ENCODE data around the gene AKR1C2.
"Not testable (repeated sequence)": the region's sequence is repeated elsewhere in the genome, so short reads cannot be mapped to it uniquely, and the experiment has no call there.

AKR1C2 gene

DNA sequence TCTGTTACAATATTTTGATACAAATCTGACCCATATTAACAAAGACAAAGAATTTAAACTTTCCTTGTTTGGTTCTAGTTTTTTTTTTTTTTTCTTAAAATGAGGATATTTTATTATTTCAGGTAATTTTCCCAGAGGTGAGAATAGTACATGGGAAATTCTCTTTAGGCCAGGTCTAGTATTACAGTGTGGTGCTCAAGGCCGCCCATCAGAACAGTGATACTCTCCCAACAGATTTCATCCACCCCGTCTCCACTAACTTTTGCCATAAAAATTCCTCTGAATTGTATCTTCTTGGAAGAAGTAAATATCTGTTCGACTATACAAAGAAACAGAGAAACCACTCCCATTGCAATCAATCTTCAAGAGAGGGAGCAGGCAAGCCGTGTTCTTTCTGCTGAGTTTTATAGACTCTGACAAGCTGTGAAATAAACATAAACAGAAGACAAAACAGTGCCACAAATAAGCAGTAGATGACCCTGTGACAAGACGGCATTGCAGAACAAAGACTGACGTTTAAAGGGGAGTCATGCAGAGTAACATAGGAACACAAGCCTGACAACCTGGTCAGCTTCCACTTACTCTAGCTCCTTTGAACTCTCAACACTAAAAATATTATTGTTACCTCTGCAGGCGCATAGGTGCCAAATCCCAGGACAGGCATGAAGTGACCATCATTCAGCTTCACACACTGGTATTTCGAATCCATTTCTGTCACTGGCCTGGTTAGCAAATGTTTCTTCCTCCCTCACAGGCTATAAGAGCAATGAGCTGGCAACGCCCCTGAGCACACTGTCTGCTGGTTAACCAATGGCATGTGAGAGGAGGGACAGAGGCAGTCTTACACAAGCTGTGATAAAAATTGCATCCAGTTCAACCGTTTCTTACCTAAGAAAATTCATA is at the start of gene AKR1C2:
TSS of gene AKR1C2 (minus strand) at position 731 of the 903 bp plus-strand sequence. CDS start at position 709, 22 bp downstream.
- FAIRE-seq, result peak; percentile 49
- not testable (repeated sequence) for DNase-seq (ENCODE audit: low spot score)

DNA sequence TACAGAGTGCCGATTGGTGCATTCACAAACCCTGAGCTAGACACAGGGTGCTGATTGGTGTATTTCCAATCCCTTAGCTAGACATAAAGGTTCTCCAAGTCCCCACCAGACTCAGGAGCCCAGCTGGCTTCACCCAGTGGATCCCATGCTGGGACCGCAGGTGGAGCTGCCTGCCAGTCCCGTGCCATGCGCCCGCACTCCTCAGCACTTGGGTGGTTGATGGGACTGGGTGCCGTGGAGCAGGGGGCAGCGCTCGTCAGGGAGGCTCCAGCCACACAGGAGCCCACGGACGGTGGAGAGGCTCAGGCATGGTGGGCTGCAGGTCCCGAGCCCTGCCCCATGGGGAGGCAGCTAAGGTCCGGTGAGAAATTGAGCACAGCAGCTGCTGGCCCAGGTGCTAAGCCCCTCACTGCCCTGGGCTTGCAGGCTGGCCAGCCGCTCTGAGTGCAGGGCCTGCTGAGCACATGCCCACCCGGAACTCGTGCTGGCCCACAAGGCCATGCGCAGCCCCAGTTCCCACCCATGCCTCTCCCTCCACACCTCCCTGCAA is 49.4 kb upstream of the AKR1C2 start:
- not testable (repeated sequence) for FAIRE-seq; DNase-seq (ENCODE audit: low spot score)

DNA sequence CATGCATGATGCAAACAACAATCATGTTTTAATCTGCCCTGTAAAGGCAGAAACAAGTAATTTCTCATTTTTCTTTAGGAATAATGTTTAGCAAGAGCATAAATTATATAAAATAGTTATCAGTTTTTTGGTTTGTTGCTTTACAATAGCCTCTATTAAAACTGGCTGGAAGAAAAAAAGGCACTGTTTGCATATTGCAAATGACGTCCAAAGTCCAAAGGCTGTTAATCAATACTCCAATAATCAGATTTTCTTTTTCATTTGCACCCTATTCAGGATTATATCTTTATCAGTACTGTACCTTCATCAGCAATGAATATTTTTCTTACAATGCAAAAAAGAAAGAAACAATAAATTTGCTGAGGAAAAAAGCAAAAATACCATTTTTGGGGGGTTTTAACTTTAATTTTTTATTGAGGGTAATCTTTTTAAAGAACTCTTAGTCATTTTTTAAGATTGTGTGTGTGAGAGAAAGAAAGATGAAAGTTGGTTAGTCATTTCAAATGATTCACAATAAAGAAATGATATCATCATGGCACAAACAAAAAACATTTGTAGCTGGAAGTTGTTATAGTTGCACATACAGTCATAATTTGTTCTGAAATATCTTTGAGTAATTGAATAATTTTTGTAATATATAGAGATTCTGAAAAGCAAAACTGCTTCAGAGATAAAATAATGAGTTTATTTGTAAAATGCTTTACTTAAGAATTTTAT is 44.4 kb upstream of the AKR1C2 start:
- DNase-seq (ENCODE audit: low spot score) (no peak), FAIRE-seq (no peak)

DNA sequence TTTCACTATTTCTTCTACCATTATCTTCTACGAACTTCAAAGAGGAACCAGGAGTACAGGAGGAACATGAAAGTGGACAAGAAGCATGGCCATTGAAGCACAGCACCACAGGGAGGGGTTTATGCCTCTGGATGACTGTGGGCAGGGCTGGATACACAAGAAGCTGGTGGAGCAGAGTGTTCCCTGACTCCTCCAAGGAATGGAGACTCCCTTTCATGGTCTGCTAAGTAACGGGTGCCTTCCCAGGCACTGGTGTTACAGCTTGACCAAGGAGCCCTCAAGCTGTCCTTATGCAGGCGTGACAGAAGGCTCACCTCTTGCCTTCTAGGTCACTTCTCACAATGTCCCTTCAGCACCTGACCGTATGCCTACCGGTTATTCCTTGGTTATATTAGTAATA is 43.4 kb upstream of the AKR1C2 start:
- not testable (repeated sequence) for DNase-seq (ENCODE audit: low spot score); FAIRE-seq

DNA sequence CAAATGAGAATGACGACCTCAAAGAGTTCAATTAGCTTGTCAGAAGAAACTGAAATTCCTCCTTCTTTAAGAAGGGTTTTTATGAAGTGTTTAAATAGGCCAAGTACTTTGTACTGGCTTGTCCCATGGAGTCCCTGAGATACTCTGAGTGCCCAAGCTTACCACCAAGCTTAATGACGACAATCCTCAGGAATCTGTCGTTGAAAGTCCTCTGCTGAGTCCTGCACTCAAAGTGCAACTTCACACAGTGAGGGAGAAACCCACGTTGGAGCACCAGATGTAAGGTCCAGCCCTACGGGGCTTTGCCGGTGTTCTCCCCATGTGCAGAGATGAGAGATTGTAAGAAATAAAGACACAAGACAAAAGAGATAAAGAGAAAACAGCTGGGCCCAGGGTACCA is 42.8 kb upstream of the AKR1C2 start:
- DNase-seq (ENCODE audit: low spot score) (no peak), FAIRE-seq (no peak)

DNA sequence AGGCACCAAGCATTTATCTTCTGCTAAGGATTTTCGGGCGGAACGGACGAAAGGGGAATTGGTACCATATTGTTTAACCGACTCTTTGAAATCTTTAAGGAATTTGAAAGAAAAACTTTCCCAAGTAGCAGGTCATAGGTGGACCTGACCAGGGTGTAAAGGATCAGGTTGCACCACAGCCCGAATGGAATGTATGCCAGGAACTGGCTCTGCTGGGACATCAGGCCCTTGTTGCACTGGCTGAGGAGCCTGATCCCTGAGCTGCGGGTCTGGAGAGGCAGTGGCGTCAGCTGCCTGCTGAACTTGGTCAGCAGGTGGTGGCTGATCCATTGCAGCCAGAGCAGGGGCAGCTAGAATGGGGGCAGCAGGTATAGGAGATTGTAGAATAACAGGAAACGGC is 41.4 kb upstream of the AKR1C2 start:
- DNase-seq (ENCODE audit: low spot score) (no peak), FAIRE-seq (no peak)

DNA sequence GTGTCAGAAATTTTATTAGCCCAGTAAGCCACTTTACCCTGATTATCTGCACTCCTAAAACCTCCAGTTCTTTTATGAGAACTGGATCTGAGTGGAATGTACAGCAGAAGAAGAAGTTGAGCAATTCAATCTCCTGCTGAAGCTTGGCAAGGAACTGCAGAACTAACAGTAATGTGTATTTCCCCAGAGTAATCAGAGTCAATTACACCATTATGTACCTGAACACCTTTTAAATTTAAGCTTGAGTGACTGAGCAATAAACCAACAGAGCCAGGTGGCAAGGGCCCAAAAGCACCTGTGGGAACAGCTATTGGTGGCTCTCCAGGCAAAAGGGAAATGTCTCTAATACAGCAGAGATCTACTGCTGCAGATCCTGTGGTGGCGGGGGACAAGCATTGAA is 40.1 kb upstream of the AKR1C2 start:
- FAIRE-seq (no peak), DNase-seq (ENCODE audit: low spot score) (no peak)

DNA sequence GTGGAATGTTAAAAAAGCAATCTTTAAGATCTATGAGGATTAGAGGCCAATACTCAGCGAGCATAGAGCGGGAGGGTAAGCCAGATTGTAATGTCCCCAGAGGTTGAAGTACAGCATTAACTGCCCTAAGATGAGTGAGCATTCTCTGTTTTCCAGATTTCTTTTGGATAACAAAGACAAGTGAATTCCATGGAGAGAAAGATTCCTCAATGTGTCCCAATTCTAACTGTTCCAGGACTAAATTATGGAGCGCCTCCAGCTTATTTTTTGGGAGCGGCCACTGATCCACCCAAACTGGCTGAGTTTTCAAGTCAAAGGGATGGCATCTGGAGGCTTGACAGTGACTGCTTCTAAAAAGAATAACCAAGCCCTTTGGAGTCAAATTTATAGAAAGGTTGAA is 39.3 kb upstream of the AKR1C2 start:
- DNase-seq (ENCODE audit: low spot score), result no peak
- FAIRE-seq, result no peak

DNA sequence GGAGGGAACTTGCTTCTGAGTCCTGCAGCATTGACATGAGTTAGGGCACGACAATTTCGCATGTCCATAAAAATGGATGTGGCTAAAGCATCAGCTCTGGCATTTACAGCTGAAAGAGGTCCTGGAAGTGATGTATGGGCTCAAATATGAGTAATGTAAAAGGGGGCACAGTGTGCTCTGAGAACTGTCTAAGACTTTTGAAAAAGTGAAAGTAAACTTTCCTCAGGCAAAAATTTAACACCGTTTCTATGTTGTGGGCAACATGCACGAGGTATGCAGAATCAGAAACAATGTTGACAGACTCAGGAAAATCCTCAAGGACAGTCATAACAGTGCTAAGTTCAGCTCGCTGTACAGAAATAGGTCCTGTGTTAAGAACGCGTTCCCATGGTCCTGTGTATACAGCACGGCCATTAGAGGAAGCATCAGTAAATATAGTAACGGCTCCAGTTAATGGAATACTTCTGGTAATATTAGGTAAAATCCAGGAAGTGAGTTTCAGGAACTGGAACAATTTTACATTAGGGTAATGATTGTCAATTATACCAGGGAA is 37.9 kb upstream of the AKR1C2 start:
- DNase-seq (ENCODE audit: low spot score) (no peak), FAIRE-seq (no peak)

DNA sequence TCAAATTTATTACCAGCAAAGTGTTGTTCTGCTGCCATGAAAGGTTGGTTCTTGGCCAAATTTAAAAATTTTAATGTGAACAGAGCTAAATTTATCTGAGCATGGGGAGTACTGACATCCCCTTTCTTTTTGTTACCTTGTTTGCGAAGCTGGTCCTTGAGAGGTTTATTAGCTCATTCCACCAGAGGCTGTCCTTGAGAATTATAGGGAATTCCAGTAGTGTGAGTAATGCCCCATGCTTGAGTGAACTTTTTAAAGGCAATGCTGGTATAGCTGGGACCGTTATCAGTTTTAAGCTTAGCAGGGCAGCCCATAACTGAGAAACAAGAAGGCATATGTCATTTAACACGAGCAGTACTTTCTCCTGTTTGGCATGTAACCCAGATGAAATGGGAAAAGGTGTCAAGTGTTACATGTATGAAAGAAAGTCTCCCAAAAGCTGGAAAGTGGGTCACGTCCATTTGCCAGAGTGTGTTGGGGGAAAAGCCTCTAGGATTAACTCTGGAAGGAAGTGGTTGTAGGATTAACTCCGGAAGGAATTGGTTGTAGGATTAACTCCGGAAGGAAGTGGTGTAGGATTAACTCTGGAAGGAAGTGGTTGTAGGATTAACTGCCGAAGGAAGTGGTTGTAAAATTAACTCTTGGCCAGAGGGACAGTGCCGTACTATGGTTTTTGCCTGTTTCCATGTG is 37.3 kb upstream of the AKR1C2 start:
- DNase-seq (ENCODE audit: low spot score) (peak; percentile 64), FAIRE-seq (peak; percentile 73)

DNA sequence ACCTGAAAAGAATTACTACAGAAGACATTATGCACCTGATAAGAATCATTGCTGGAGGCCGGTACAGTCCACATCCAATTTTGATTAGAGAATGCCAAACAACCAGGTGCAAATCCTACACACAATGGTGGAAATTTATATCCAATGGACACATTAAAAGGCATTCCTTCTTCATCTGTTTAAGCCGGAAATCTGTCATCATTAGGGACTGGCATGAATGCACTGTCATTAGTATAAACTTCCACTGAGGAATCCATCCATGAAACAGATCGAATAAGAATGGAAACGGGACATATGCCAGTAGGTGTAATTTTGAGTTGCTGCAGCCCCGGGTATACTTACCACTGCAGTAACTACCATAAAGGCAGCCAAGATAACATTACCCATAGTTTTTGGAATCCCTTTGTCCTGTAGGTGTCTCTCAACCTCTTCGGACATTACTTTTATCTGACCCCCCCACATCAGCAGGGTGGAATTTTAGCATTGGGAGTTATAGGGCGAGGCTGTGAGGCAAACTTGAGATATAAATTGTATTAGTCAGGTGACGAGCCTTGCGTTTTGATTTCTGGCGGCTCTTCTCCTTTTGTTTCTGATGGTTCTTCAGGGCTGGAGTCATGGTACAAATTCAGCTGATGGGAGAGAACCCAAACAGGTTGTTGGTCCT is 36.5 kb upstream of the AKR1C2 start:
- no peak for DNase-seq (ENCODE audit: low spot score)
- no peak for FAIRE-seq

DNA sequence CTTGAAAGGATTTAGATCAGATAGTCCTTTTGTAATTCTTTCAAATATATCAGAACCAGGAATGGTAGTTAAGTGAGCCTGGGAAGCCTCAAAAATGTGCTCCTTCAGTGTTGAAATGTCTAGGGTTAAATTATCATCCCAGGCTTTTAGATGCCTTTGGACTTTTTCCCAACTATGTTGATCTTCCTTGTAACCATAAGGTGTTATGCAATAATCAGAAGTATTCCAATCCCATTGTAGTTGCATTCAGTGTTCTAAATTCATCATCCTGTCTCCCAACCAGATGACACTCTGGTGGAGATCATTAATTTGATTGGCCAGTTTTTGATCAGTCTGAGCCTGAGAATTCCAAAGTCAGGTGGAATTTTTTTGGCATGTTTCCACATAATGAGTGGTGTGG is 35.1 kb upstream of the AKR1C2 start:
- no peak for DNase-seq (ENCODE audit: low spot score)
- FAIRE-seq, result no peak

DNA sequence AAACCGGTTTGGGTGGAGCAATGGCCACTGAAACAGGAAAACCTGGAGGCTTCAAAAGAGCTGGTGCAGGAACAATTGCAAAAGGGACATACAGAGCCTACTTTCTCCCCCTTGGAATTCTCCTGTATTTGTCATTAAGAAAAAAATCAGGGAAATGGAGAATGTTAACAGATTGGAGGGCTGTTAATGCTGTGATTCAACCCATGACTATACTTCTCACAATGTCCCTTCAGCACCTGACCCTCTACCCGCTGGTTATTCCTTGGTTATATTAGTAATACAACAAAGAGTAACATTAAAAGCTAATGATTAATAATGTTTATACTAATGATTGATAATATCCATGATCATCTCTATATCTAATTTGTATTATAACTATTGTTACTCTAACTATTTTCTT is 34.4 kb upstream of the AKR1C2 start:
- FAIRE-seq (no peak), DNase-seq (ENCODE audit: low spot score) (no peak)

DNA sequence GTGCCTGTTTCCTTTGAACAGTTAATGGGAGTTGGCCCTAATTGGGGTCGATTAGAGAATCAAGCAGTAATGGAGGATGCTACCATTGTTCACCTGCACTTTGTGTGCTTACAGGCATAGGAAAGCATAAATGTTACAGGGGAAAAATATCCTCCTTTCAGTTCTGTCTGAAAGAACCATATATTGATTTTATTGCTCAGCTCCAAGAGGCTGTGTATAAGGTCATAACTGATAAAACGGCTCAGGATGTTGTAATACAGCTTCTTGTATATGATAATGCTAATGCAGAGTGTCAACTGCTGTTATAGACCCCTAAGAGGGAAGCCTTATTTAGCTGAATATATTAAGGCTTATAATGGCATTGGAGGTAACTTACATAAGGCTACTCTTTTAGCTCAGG is 32.9 kb upstream of the AKR1C2 start:
- FAIRE-seq (no peak), DNase-seq (ENCODE audit: low spot score) (no peak)

DNA sequence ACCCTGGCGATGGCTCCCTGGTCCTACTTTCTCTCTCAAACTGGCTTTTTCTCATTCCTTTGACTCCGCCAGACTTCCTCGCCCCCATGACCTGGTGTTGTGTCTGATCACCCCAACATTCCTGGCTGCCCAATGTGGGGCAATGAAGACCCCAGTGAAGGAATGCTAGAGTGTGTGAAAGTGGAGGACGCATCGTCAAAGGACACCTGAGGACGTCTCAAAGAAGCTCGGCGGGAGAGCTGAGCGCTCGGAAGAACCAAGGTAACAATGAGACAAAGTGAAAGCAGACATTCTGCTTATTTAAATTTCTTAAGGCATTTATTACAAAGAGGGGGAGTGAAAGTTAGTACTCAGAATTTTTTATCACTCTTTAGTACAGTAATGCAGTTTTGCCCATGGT is 31.7 kb upstream of the AKR1C2 start:
- FAIRE-seq, result no peak
- no peak for DNase-seq (ENCODE audit: low spot score)

DNA sequence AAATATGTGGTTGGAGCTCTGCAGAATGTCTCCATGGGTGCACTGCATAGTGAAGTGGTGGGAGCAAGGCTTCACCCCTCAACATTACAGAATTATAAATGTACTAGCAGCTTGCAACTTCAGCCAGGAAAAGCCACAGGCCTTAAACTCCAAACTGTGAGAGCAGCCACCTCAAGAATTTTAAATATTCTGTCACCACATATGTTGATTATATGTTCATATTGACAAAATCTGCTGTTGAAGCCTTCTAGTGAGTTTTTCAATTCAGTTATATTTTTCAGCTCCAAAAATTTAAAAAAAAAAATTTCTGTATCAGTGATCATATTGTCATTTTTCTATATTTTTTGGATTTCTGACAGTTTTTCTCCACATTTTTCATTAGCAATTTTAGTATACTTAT is 30.9 kb upstream of the AKR1C2 start:
- no peak for DNase-seq (ENCODE audit: low spot score)
- no peak for FAIRE-seq

DNA sequence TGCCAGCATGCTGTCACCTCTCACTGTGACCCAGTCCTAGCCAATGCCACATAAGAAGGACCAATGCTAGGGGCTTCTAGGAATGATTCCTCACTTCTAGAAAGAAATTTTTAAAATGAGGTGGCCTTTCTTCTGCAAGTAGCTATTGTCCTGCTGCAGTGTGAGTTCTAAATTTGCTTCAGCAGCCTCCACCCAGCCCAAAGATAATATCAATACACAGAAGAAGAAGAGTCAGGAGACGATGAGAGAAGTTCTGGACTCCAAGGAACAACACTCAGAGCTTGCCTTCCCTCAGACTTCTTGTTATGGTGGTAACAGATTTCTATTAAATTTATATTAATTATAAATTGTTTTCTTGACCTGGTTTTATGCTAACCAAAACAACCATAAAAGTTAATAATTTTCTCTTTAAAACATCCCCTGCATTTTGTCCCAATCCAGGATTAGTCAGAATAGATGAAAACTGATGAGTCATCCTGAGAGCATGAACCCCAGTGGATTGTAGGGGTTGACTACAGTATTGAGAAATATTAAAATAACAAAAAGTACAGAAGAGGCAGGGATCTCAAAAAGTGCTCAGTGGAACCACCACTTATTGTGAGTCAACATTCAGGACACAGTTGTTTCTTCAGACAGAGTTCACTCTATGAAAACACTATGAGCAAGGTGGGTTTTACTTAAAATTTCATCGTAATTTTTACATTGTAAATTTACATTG is 29.6 kb upstream of the AKR1C2 start:
- peak; percentile 63 for FAIRE-seq
- peak; percentile 50 for DNase-seq (ENCODE audit: low spot score)

DNA sequence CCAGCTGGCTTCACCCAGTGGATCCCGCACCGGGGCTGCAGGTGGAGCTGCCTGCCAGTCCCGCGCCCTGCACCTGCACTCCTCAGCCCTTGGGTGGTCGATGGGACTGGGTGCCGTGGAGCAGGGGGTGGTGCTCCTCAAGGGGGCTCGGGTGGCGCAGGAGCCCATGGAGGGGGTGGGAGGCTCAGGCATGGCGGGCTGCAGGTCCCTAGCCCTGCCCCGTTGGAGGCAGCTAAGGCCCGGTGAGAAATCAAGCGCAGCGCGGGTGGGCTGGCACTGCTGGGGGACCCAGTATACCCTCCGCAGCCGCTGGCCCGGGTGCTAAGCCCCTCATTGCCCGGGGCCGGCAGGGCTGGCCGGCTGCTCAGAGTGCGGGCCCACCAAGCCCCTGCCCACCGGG is 28.8 kb upstream of the AKR1C2 start:
- not testable (repeated sequence) for FAIRE-seq; DNase-seq (ENCODE audit: low spot score)

DNA sequence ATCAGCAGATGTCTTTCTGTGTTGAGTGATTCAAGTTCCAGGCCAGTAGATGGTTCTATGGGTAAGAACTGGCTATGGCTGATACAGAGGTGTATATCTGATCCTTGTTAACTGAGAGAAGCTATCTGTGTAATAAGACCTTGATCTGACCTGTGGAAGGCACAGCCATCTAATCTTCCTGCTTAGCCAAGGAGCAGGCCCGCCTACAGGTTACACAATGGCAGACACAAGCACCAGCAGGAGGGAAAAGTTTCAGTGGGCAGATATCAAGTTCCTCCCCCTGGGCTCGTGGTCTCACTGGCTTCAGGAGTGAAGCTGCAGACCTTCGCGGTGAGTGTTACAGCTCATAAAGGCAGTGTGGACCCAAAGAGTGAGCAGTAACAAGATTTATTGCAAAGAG is 27.9 kb upstream of the AKR1C2 start:
- not testable (repeated sequence) for FAIRE-seq; DNase-seq (ENCODE audit: low spot score)

DNA sequence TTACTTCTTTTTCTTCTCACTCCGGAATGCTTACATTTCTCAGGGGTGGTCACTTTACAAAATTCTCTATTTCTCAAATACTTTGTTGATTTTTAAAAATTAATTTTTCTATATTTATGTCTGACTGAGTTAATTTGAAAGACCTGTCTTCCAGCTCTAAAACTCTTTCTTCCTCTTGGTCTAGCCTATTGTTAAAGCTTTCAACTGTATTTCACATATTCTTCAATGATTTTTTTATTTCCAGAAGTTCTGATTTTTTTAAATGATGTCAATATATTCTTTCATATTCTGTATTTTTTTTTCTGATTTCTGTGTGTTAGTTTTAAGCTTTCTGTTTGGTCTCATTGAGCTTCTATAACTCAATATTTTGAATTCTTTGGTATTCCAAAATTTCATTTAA is 27.3 kb upstream of the AKR1C2 start:
- FAIRE-seq (no peak), DNase-seq (ENCODE audit: low spot score) (no peak)

Measured in RCC 7860 (cell line).